Keratinocyte (primary cell): Measurements from ENCODE around the gene SMARCD3. TPM values are rescaled to one million over a fixed set of nuclear protein-coding genes. Genes with fewer than 3 reads are reported as not detected.

Experiments used
- DNase-seq: peaks from one replicate; pipeline ENCODE4 v3.0.0-alpha.2; 2011; ENCODE audit warnings: low read depth, missing footprints, low spot score
- FAIRE-seq: peaks from 2 replicates; lab custom pipeline; 2011; peaks lifted over from hg19 to GRCh38; lab: Jason Lieb, UNC
- H2AFZ ChIP-seq: 2 replicates; pipeline ENCODE4 v1.6.0; 2012; ENCODE audit warnings: low read length, control low read depth, inconsistent platforms; ENCODE audit not compliant: control insufficient read depth
- H3K27ac ChIP-seq: 2 replicates; pipeline ENCODE4 v1.5.1; 2011; ENCODE audit warnings: low read length; ENCODE audit not compliant: control insufficient read depth, insufficient read depth
- H3K27me3 ChIP-seq: 3 replicates; pipeline ENCODE4 v1.6.0; 2011; ENCODE audit warnings: low read length; ENCODE audit not compliant: control insufficient read depth, insufficient read depth; ENCODE audit errors: extremely low read depth
- H3K36me3 ChIP-seq, 2 experiments: 2 replicates in 1 of 2; 3 replicates in 1 of 2; pipeline ENCODE4 v1.5.1; 2011; ENCODE audit warnings: low read length in 2 of 2, mild to moderate bottlenecking in 1 of 2; ENCODE audit not compliant: control insufficient read depth in 2 of 2, insufficient read depth in 2 of 2; ENCODE audit errors: extremely low read depth in 1 of 2
- H3K4me1 ChIP-seq: 3 replicates; pipeline ENCODE4 v1.5.1; 2011; ENCODE audit warnings: low read length; ENCODE audit not compliant: control insufficient read depth, insufficient read depth; ENCODE audit errors: extremely low read depth
- H3K4me2 ChIP-seq: 3 replicates; pipeline ENCODE4 v1.6.0; 2011; ENCODE audit warnings: low read depth, low read length; ENCODE audit not compliant: control insufficient read depth, insufficient read depth; ENCODE audit errors: extremely low read depth
- H3K4me3 ChIP-seq, 3 experiments: fragments of 200-600 bp in 1 of 3; sonication (generic) in 1 of 3; 2 replicates in 2 of 3; 3 replicates in 1 of 3; pipeline ENCODE4 v1.5.1; 2011 to 2016; ENCODE audit warnings: low read length in 3 of 3, mild to moderate bottlenecking in 3 of 3, control low read depth in 2 of 3, inconsistent platforms in 1 of 3, low read depth in 1 of 3, mixed read lengths in 1 of 3, mixed run types in 1 of 3, moderate library complexity in 1 of 3; ENCODE audit not compliant: control insufficient read depth in 2 of 3, insufficient read depth in 2 of 3; ENCODE audit errors: extremely low read depth in 1 of 3
- H3K79me2 ChIP-seq: 2 replicates; pipeline ENCODE4 v1.6.0; 2012; ENCODE audit warnings: low read length; ENCODE audit not compliant: control insufficient read depth, insufficient read depth
- H3K9ac ChIP-seq: 3 replicates; pipeline ENCODE4 v1.6.0; 2011; ENCODE audit warnings: low read length; ENCODE audit not compliant: control insufficient read depth, insufficient read depth; ENCODE audit errors: extremely low read depth
- H3K9me1 ChIP-seq: 3 replicates; pipeline ENCODE4 v1.6.0; 2011; ENCODE audit warnings: low read length; ENCODE audit not compliant: control insufficient read depth, insufficient read depth; ENCODE audit errors: extremely low read depth
- H3K9me3 ChIP-seq: 2 replicates; pipeline ENCODE4 v1.5.1; 2012; ENCODE audit warnings: low read depth, low read length; ENCODE audit not compliant: control insufficient read depth
- H4K20me1 ChIP-seq: 3 replicates; pipeline ENCODE4 v1.6.0; 2011; ENCODE audit warnings: low read length; ENCODE audit not compliant: control insufficient read depth, insufficient read depth; ENCODE audit errors: extremely low read depth
- CTCF ChIP-seq, 3 experiments: IDR thresholded peaks in 1 of 3; conservative IDR thresholded peaks in 1 of 3; optimal IDR thresholded peaks in 1 of 3; 2 replicates in 2 of 3; 3 replicates in 1 of 3; pipeline versions ENCODE3 to v1.5.1; 2011; ENCODE audit warnings: low read length in 3 of 3, mild to moderate bottlenecking in 3 of 3, moderate library complexity in 2 of 3, control low read depth in 1 of 3, inconsistent platforms in 1 of 3; ENCODE audit not compliant: insufficient read depth in 2 of 3; ENCODE audit errors: extremely low read depth in 1 of 3
- EZH2 ChIP-seq: IDR thresholded peaks from one replicate; pipeline ENCODE4 v1.6.1; 2012; ENCODE audit warnings: inconsistent platforms, mild to moderate bottlenecking, low read length, moderate library complexity
- dilution Hi-C: fragments of 300-500 bp; cut with MboI; formaldehyde crosslinking; loops from one replicate; pipeline ENCODE4 v1.7.0; 2020; ENCODE audit warnings: low sequenced_read_pairs; ENCODE audit not compliant: extremely low pct_ligation_motif_present
- polyA minus RNA-seq, 3 experiments: library from RNA; depleted of rRNA, polyadenylated mRNA; stranded (reverse); fragments of >200 nt; gene quantifications; 1 replicate in 1 of 3; 2 replicates in 1 of 3; 3 replicates in 1 of 3; pipeline ENCODE4 v1.2.3, GENCODE V29; 2011
- polyA plus RNA-seq, 5 experiments: library from polyadenylated mRNA; depleted of rRNA in 3 of 5; stranded (reverse) in 3 of 5; stranded (forward) in 1 of 5; unstranded in 1 of 5; fragments of >200 nt; gene quantifications; 1 replicate in 1 of 5; 2 replicates in 3 of 5; 3 replicates in 1 of 5; pipeline versions ENCODE4 v1.2.1 to v1.2.3, GENCODE V29; 2011 to 2012; ENCODE audit warnings: missing spikeins in 2 of 5, low read depth in 1 of 5, low replicate concordance in 1 of 5

The SMARCD3 gene
- polyA plus RNA-seq, result 3.0 to 6.0 TPM (median 3.1 TPM) in 3 replicates
- polyA plus RNA-seq (2011; ENCODE audit: low read depth), result 6.9 TPM
- 4.0 and 6.1 TPM in 2 replicates for polyA plus RNA-seq (2011; cell fraction: cytosol; rRNA removed)
- polyA plus RNA-seq (2011; cell fraction: nucleus; rRNA removed), result 10.1 and 16.9 TPM in 2 replicates
- polyA plus RNA-seq (2012; ENCODE audit: low replicate concordance), result 5.1 and 10.8 TPM in 2 replicates
- polyA minus RNA-seq, result 2.1 to 5.4 TPM (median 2.3 TPM) in 3 replicates
- 4.8 TPM for polyA minus RNA-seq (2011; cell fraction: cytosol; rRNA and poly(A)+ RNA removed)
- 2.4 and 4.1 TPM in 2 replicates for polyA minus RNA-seq (2011; cell fraction: nucleus; rRNA and poly(A)+ RNA removed)

- peaks cover 36% of the 10 kb centered on the region for H3K27me3 ChIP-seq
Measured at GRCh38 chr7:151248346-151249033, at the start of gene SMARCD3. TSS of gene SMARCD3 (minus strand) at chr7:151248694. CDS start at chr7:151248562, 132 bp downstream.

GRCh38 chr7:151296202-151296992 lies 47.9 kb upstream of the SMARCD3 start:
- H2AFZ ChIP-seq, result no peak overlapping the region
- no peaks in the 10 kb centered on the region for H3K36me3 ChIP-seq
- no peak overlapping the region for H3K9ac ChIP-seq
- peaks cover 2% of the 10 kb centered on the region for H3K9me3 ChIP-seq
- no peaks in the 10 kb centered on the region for H3K4me1 ChIP-seq
- H3K27ac ChIP-seq, result no peak overlapping the region
- H4K20me1 ChIP-seq, result no peaks in the 10 kb centered on the region
- dilution Hi-C loops, result no loop called here
- DNase-seq (no peak), FAIRE-seq (no peak)
- H3K4me2 ChIP-seq, result no peak overlapping the region
- no peak for TF ChIP-seq CTCF (optimal IDR thresholded peaks at IDR 0.05 in 1 of 3, IDR thresholded peaks at IDR 0.05 in 1 of 3, conservative IDR thresholded peaks at IDR 0.05 in 1 of 3; ENCODE audit: extremely low read depth in 1 of 3, insufficient read depth in 2 of 3, low read length in 3 of 3)
- TF ChIP-seq EZH2, result no peak
- H3K79me2 ChIP-seq, result no peaks in the 10 kb centered on the region
- peaks cover under 1% of the 10 kb centered on the region for H3K27me3 ChIP-seq
- no peak overlapping the region for H3K4me3 ChIP-seq
- no peaks in the 10 kb centered on the region for H3K9me1 ChIP-seq

More at GRCh38 chr7:151248346-151249033, at the start of gene SMARCD3:
- Histone ChIP-seq H3K9ac (peak within 1 kb of the TSS; percentile 22), H3K9me3 (no peaks in the 10 kb centered on the region), H3K36me3 (no peaks in the 10 kb centered on the region), H3K4me2 (peak within 1 kb of the TSS; percentile 79), H3K4me1 (peaks cover 14% of the 10 kb centered on the region), H3K79me2 (no peaks in the 10 kb centered on the region), H3K27ac (no peak within 1 kb of the TSS), H4K20me1 (no peaks in the 10 kb centered on the region), H3K9me1 (no peaks in the 10 kb centered on the region), H3K4me3 (peak within 1 kb of the TSS; percentile 1 to 52 (median 49)), H2AFZ (peak within 1 kb of the TSS; percentile 83)
- dilution Hi-C loops, result no loop called here
- FAIRE-seq (no peak), DNase-seq (no peak)
- TF ChIP-seq CTCF (optimal IDR thresholded peaks at IDR 0.05 in 1 of 3, IDR thresholded peaks at IDR 0.05 in 1 of 3, conservative IDR thresholded peaks at IDR 0.05 in 1 of 3; ENCODE audit: extremely low read depth in 1 of 3, insufficient read depth in 2 of 3, low read length in 3 of 3) (no peak), EZH2 (no peak)
